Prostate gland (tissue), 2 donors: ENCODE measurements around the gene PCK2.

Experiments
- POLR2A ChIP-seq: fragments of 450-650 bp; IDR thresholded peaks from one replicate; pipeline ENCODE4 v1.6.1; 2016; ENCODE audit warnings: antibody characterized with exemption, mild to moderate bottlenecking
- POLR2AphosphoS5 ChIP-seq: sonication (generic); formaldehyde crosslinking; IDR thresholded peaks from one replicate; pipeline ENCODE4 v1.6.1; 2017; ENCODE audit warnings: antibody characterized with exemption
- TF ChIP-seq, protein P1 (sequence below), 4 experiments: fragments of 200-600 bp in 2 of 4; fragments of 450-650 bp in 2 of 4; sonication (generic) in 2 of 4; IDR thresholded peaks; 1 replicate in 3 of 4; 2 replicates in 1 of 4; pipeline ENCODE4 v1.5.1; 2016 to 2019; ENCODE audit warnings: antibody characterized with exemption in 4 of 4, mild to moderate bottlenecking in 2 of 4, moderate library complexity in 2 of 4

DNA sequence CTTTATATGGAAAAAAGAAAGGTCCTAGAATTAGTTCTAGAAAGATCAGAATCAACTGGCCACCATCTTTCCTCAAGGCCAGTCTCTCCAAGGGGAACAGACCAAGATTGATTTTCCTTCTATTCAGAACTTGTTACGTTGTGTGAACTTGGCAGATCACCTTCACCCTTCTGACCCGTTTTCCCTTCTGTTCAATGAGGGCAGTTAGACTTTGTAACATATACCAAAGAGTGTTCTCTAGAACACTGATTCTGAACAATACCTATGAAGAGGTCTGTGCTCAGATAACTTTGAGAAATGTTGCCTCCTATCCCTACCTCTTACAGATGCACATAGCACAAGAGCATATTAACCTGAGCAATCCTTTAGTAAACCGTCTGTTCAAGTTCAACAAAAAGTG, 10.6 kb upstream of the PCK2 start:
- TF ChIP-seq, protein P1, sequence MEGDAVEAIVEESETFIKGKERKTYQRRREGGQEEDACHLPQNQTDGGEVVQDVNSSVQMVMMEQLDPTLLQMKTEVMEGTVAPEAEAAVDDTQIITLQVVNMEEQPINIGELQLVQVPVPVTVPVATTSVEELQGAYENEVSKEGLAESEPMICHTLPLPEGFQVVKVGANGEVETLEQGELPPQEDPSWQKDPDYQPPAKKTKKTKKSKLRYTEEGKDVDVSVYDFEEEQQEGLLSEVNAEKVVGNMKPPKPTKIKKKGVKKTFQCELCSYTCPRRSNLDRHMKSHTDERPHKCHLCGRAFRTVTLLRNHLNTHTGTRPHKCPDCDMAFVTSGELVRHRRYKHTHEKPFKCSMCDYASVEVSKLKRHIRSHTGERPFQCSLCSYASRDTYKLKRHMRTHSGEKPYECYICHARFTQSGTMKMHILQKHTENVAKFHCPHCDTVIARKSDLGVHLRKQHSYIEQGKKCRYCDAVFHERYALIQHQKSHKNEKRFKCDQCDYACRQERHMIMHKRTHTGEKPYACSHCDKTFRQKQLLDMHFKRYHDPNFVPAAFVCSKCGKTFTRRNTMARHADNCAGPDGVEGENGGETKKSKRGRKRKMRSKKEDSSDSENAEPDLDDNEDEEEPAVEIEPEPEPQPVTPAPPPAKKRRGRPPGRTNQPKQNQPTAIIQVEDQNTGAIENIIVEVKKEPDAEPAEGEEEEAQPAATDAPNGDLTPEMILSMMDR (IDR thresholded peaks at IDR 0.05), result no peak
- TF ChIP-seq POLR2AphosphoS5 (no peak), POLR2A (no peak)
